Lower lobe of right lung (tissue), 2 donors: ENCODE data around the gene POP4. TPM values are rescaled to one million over a fixed set of nuclear protein-coding genes. Genes with fewer than 3 reads are reported as not detected.

Experiments used
- ATAC-seq, 2 donors: fragments of 200-7000 bp; cut with Tn5 transposase; one replicate each; pipeline ENCODE4 v1.9.1; 2020 to 2022; ENCODE audit warnings: mild to moderate bottlenecking in 2 of 2, moderate library complexity in 2 of 2
- DNase-seq: peaks from one replicate; pipeline ENCODE4 v3.0.0-alpha.2; 2020
- H3K27ac ChIP-seq: fragments of 200-600 bp; one replicate; pipeline ENCODE4 v1.8.0; 2022
- H3K27me3 ChIP-seq: fragments of 200-600 bp; one replicate; pipeline ENCODE4 v1.8.0; 2022; ENCODE audit warnings: low read depth
- H3K36me3 ChIP-seq: fragments of 200-600 bp; one replicate; pipeline ENCODE4 v1.8.0; 2022; ENCODE audit warnings: mild to moderate bottlenecking
- H3K4me1 ChIP-seq: fragments of 200-600 bp; one replicate; pipeline ENCODE4 v1.8.0; 2022
- H3K4me3 ChIP-seq: fragments of 200-600 bp; one replicate; pipeline ENCODE4 v1.8.0; 2022; ENCODE audit warnings: mild to moderate bottlenecking
- H3K9me3 ChIP-seq: fragments of 200-600 bp; one replicate; pipeline ENCODE4 v1.8.0; 2022
- CTCF ChIP-seq: fragments of 200-600 bp; IDR thresholded peaks from one replicate; pipeline ENCODE4 v1.8.0; 2022; ENCODE audit warnings: antibody characterized with exemption, mild to moderate bottlenecking
- intact Hi-C: fragments of 100-400 bp; cut with DNase I; formaldehyde crosslinking; loops from one replicate; pipeline ENCODE4 v1.11.0; 2022
- total RNA-seq: library from RNA; stranded (reverse); fragmentation: NEBNext Ultra II Directional; extraction: Animal tissue kit (Norgen Biotek cat#: 25700); gene quantifications from one replicate; pipeline ENCODE4 v1.2.1, GENCODE V29; 2021
- donor health status: DM: no; HTN: yes; CAD: no; lungs with severe emphysema.

The POP4 gene
- total RNA-seq, 1 donor from 2014 or later = 44.4 TPM

GRCh38 chr19:29562299-29563297 lies 43.5 kb upstream of the POP4 start:
- peaks cover 11% of the 10 kb centered on the region for H3K27me3 ChIP-seq
- H3K27ac ChIP-seq = no peak overlapping the region
- TF ChIP-seq CTCF = no peak
- intact Hi-C loops = no loop called here
- H3K4me3 ChIP-seq = no peak overlapping the region
- H3K4me1 ChIP-seq = no peaks in the 10 kb centered on the region
- H3K9me3 ChIP-seq = peaks cover 10% of the 10 kb centered on the region
- H3K36me3 ChIP-seq = no peaks in the 10 kb centered on the region
- ATAC-seq (no peak), DNase-seq (no peak)

- DNase-seq = no peak
- Histone ChIP-seq H3K36me3 (no peaks in the 10 kb centered on the region), H3K27me3 (peaks cover 11% of the 10 kb centered on the region), H3K9me3 (peaks cover 10% of the 10 kb centered on the region), H3K4me1 (no peaks in the 10 kb centered on the region), H3K4me3 (no peak overlapping the region), H3K27ac (no peak overlapping the region)
- no peak for ATAC-seq
- intact Hi-C loops = no loop called here
- no peak for TF ChIP-seq CTCF
These were observed 42.5 kb upstream of the POP4 start for GRCh38 chr19:29563486-29564101.

- Histone ChIP-seq H3K27me3 (peaks cover 16% of the 10 kb centered on the region), H3K4me3 (no peak overlapping the region), H3K4me1 (no peaks in the 10 kb centered on the region), H3K36me3 (no peaks in the 10 kb centered on the region), H3K9me3 (peaks cover 7% of the 10 kb centered on the region), H3K27ac (no peak overlapping the region)
- ATAC-seq = no peak
- no peak for TF ChIP-seq CTCF
- DNase-seq = no peak
- intact Hi-C loops = no loop called here
These were observed 41.5 kb upstream of the POP4 start for GRCh38 chr19:29564574-29565005.

GRCh38 chr19:29565171-29565570 lies 40.9 kb upstream of the POP4 start:
- H3K36me3 ChIP-seq = no peaks in the 10 kb centered on the region
- no peak for TF ChIP-seq CTCF
- no peak for DNase-seq

GRCh38 chr19:29566496-29567054 lies 39.5 kb upstream of the POP4 start:
- intact Hi-C loops = no loop called here
- Histone ChIP-seq H3K27ac (no peak overlapping the region), H3K4me3 (no peak overlapping the region), H3K4me1 (no peaks in the 10 kb centered on the region), H3K9me3 (no peaks in the 10 kb centered on the region), H3K27me3 (peaks cover 16% of the 10 kb centered on the region), H3K36me3 (no peaks in the 10 kb centered on the region)
- ATAC-seq (no peak), DNase-seq (no peak)
- no peak for TF ChIP-seq CTCF

More at GRCh38 chr19:29565171-29565570, 40.9 kb upstream of the POP4 start:
- H3K27ac ChIP-seq = no peak overlapping the region
- ATAC-seq = no peak
- peaks cover 16% of the 10 kb centered on the region for H3K27me3 ChIP-seq
- H3K4me3 ChIP-seq = no peak overlapping the region
- no peaks in the 10 kb centered on the region for H3K4me1 ChIP-seq
- peaks cover 2% of the 10 kb centered on the region for H3K9me3 ChIP-seq
- intact Hi-C loops = no loop called here
